Thyroid gland (tissue), 4 donors: ENCODE results near the gene KRTAP5-8. TPM values are rescaled to one million over a fixed set of nuclear protein-coding genes. Genes with fewer than 3 reads are reported as not detected.
"Not testable (repeated sequence)": the region's sequence is repeated elsewhere in the genome, so short reads cannot be mapped to it uniquely, and the experiment has no call there.

Experiments used
- DNase-seq, 2 donors: peaks; one replicate each; pipeline ENCODE4 v3.0.0-alpha.2; 2019
- H3K27ac ChIP-seq, 3 donors: fragments of 200-600 bp; sonication (generic); 1 replicate in 2 of 3; 2 replicates in 1 of 3; pipeline ENCODE4 v1.5.1; 2016 to 2019; ENCODE audit warnings: mild to moderate bottlenecking in 1 of 3, moderate library complexity in 1 of 3
- H3K27me3 ChIP-seq: fragments of 200-600 bp; sonication (generic); one replicate; pipeline ENCODE4 v1.5.1; 2019
- H3K36me3 ChIP-seq, 2 donors: fragments of 200-600 bp; sonication (generic); one replicate each; pipeline ENCODE4 v1.5.1; 2016 to 2019
- H3K4me1 ChIP-seq, 2 donors: fragments of 200-600 bp; sonication (generic); one replicate each; pipeline ENCODE4 v1.5.1; 2017 to 2019
- H3K4me3 ChIP-seq, 3 donors: fragments of 200-600 bp; sonication (generic); replicated peaks in 1 of 3; 1 replicate in 2 of 3; 2 replicates in 1 of 3; pipeline ENCODE4 v1.5.1; 2016; ENCODE audit warnings: mild to moderate bottlenecking in 1 of 3
- H3K9me3 ChIP-seq: fragments of 200-600 bp; sonication (generic); one replicate; pipeline ENCODE4 v1.5.1; 2017
- CTCF ChIP-seq, 6 experiments: fragments of 200-600 bp in 3 of 6; fragments of 450-650 bp in 3 of 6; sonication (generic) in 3 of 6; IDR thresholded peaks; one replicate each; pipeline ENCODE4 v1.5.1; 2016 to 2019; ENCODE audit warnings: antibody characterized with exemption in 6 of 6, mild to moderate bottlenecking in 2 of 6, inconsistent platforms in 1 of 6, moderate library complexity in 1 of 6
- POLR2A ChIP-seq, 2 donors: fragments of 450-650 bp; IDR thresholded peaks; one replicate each; pipeline ENCODE4 v1.6.1; 2017; ENCODE audit warnings: antibody characterized with exemption in 2 of 2, mild to moderate bottlenecking in 2 of 2, moderate library complexity in 1 of 2
- WGBS, 2 donors: methylation state at CpG; one replicate each; pipeline ENCODE4 v1.1.5; 2017; 5-methylcytosine and 5-hydroxymethylcytosine counted together
- intact Hi-C: fragments of 100-400 bp; cut with DNase I; formaldehyde crosslinking; loops from one replicate; pipeline ENCODE4 v1.15.1; 2023
- total RNA-seq, 4 donors: library from RNA; depleted of rRNA; stranded (reverse); fragments of >200 nt; gene quantifications; one replicate each; pipeline ENCODE4 v1.2.3, GENCODE V29; 2016

Gene KRTAP5-8
- total RNA-seq, 4 donors from 2014 or later = 0.49 TPM; not detected in 3

GRCh38 chr11:71527576-71528210 lies 10.1 kb upstream of the KRTAP5-8 start:
- Histone ChIP-seq H3K27ac (no peak overlapping the region), H3K27me3 (no peaks in the 10 kb centered on the region), H3K36me3 (no peaks in the 10 kb centered on the region), H3K4me1 (no peaks in the 10 kb centered on the region), H3K9me3 (no peaks in the 10 kb centered on the region), H3K4me3 (no peak overlapping the region)
- 85 to 86% methylated on average over 6 of the region's 6 CpGs for WGBS, 2 donors
- intact Hi-C loops = no loop called here
- TF ChIP-seq CTCF (IDR thresholded peaks at IDR 0.05) = no peak
- no peak for TF ChIP-seq POLR2A (IDR thresholded peaks at IDR 0.05)
- no peak for DNase-seq

GRCh38 chr11:71530602-71531001 lies 7.2 kb upstream of the KRTAP5-8 start:
- 83% methylated on average over 11 of the region's 11 CpGs for WGBS, 2 donors
- intact Hi-C loops = no loop called here
- TF ChIP-seq CTCF (IDR thresholded peaks at IDR 0.05) (no peak), POLR2A (IDR thresholded peaks at IDR 0.05) (no peak)

GRCh38 chr11:71532036-71532610 lies 5.7 kb upstream of the KRTAP5-8 start:
- H3K4me1 ChIP-seq = no peaks in the 10 kb centered on the region
- no peaks in the 10 kb centered on the region for H3K27me3 ChIP-seq
- TF ChIP-seq POLR2A (IDR thresholded peaks at IDR 0.05) = no peak
- TF ChIP-seq CTCF (IDR thresholded peaks at IDR 0.05) = no peak
- no peaks in the 10 kb centered on the region for H3K36me3 ChIP-seq
- no peak overlapping the region for H3K4me3 ChIP-seq
- no peaks in the 10 kb centered on the region for H3K9me3 ChIP-seq
- intact Hi-C loops = no loop called here
- no peak overlapping the region for H3K27ac ChIP-seq
- no peak for DNase-seq
- 81 to 83% methylated on average over 10 of the region's 10 CpGs for WGBS, 2 donors

More at GRCh38 chr11:71530602-71531001, 7.2 kb upstream of the KRTAP5-8 start:
- Histone ChIP-seq H3K9me3 (no peaks in the 10 kb centered on the region), H3K27me3 (no peaks in the 10 kb centered on the region), H3K4me3 (no peak overlapping the region), H3K27ac (no peak overlapping the region), H3K36me3 (no peaks in the 10 kb centered on the region), H3K4me1 (no peaks in the 10 kb centered on the region)
- no peak for DNase-seq

GRCh38 chr11:71534711-71535608 lies 2.9 kb upstream of the KRTAP5-8 start:
- H3K27ac ChIP-seq, H3K27me3 ChIP-seq, DNase-seq, H3K36me3 ChIP-seq, H3K4me1 ChIP-seq, intact Hi-C loops, H3K9me3 ChIP-seq, H3K4me3 ChIP-seq: not testable (repeated sequence)
- WGBS, 2 donors = 82 to 84% methylated on average over 17 of the region's 17 CpGs

GRCh38 chr11:71535825-71536224 lies 2.0 kb upstream of the KRTAP5-8 start:
- 86 to 91% methylated on average over 9 of the region's 9 CpGs for WGBS, 2 donors

More at GRCh38 chr11:71535825-71536224, 2.0 kb upstream of the KRTAP5-8 start:
- Histone ChIP-seq H3K4me3 (no peak overlapping the region), H3K9me3 (no peaks in the 10 kb centered on the region), H3K27me3 (no peaks in the 10 kb centered on the region), H3K36me3 (no peaks in the 10 kb centered on the region), H3K4me1 (no peaks in the 10 kb centered on the region), H3K27ac (no peak overlapping the region)
- intact Hi-C loops = no loop called here
- DNase-seq = no peak
- TF ChIP-seq POLR2A (IDR thresholded peaks at IDR 0.05) = no peak
- TF ChIP-seq CTCF (IDR thresholded peaks at IDR 0.05) = no peak
